T1000 (cell line): ENCODE data around the gene ORMDL2.
"Not testable (repeated sequence)": the region's sequence is repeated elsewhere in the genome, so short reads cannot be mapped to it uniquely, and the experiment has no call there.

ENCODE experiments used
- DNase-seq: peaks from one replicate; lab custom pipeline; 2025; ENCODE audit warnings: mixed read lengths; lab: John Stamatoyannopoulos, UW

The ORMDL2 gene

GRCh38 chr12:55828357-55828756 lies 10.5 kb downstream of the ORMDL2 start:
- DNase-seq = no peak

- DNase-seq = no peak
Observed at GRCh38 chr12:55829967-55830600, 12.2 kb downstream of the ORMDL2 start.

GRCh38 chr12:55830601-55831446 lies 13.0 kb downstream of the ORMDL2 start:
- DNase-seq = peak; percentile 40

GRCh38 chr12:55831447-55831815 lies 13.6 kb downstream of the ORMDL2 start:
- DNase-seq = no peak

GRCh38 chr12:55833056-55833455 lies 15.2 kb downstream of the ORMDL2 start:
- DNase-seq = no peak

- DNase-seq = not testable (repeated sequence)
Observed at GRCh38 chr12:55834400-55834799, 16.6 kb downstream of the ORMDL2 start.

DNA sequence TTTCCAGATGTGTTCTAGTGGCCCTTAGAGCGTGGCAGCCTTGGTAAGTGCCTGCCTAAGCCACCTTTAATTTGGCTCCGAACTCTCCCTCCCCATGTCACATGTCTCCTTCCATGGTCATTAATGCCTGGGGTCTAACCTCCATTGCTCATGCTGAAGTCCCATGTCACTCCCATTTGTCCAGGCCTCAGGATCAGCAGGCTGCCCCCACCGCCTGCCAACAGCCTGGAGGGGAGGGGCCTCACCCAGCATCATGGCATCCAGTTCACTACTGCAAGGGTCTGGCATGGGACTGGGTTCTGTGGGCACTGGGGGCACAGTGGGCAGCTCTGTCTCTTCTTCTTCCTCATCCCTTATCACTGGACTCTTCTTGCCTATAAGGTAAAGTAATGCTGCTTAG lies 20.5 kb downstream of the ORMDL2 start:
- DNase-seq = no peak

DNA sequence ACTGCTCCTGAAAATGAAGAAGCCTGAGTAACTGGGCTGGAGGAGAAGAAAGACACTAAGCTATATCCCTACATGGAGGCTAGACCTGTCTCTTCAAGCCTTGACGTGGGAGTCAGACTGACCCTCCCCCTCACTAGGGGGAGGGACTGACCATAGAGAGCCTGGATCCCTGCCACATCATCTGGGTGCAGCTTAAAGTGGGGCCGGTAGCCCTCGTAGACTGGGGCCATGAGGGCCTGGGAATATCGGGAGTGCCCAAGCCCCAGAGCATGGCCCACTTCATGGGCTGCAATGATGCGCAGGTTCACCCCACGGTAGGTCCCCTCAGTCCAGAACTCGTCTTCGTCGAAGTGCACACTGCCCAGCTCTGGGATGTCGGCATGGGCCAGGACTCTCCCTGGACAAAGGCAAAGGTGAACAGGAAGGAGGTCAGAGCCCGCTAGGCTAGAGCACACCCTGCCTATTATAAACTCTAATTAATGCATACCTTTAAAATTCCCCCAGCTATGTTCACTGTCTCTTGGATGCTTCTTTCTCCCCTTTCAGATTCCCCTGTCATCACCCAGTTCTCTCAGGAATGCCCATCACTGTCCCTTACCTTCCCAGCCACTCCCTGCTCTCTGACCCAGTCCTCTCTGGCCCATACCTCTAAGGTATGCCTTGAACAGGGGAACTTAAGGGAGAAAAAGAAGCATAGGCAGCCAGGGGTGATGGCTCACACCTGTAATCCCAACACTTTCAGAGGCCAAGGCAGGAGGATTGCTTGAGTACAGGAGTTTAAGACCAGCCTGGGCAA lies 21.7 kb downstream of the ORMDL2 start:
- no peak for DNase-seq

GRCh38 chr12:55840581-55841351 lies 22.9 kb downstream of the ORMDL2 start:
- no peak for DNase-seq

DNA sequence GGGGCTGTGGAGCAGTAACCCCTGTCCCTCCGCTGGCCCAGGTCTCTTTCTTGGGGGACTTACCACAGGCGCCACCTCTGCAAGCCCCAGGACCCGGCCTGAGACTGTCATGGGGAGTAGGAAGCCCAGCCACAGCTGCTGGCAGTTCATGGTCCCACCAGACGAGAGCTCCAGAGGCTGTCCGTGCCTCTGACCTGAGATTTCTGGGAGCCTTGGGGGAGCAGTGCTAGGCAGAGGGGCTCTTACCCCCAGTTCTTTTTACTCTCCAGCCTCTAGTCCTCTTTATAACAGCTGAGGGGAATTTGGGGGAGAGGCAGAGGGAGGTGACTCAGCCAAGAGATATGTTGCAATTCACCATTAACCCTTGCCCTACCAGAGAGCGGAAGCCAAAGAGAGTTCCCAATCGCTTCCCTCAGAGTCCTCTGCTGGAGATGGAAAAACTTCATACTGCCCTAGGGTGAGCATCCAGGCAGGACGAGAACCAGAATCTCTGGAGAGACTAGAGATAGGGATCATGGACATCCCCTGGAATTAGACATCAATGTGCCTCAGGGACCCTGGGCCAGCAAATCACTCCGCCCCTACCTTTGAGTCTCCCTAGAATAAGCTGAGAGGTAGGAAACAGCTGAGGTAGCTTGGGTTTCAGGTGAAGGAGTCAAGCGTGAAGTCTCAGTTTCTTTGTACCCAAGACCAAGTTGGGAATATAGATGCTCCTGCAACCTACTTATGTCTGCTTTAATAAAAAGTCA lies 25.0 kb downstream of the ORMDL2 start, which contains the start of gene MMP19:
Gene MMP19, minus strand, starts transcription at position 256 of the 749 bp plus-strand sequence. Its CDS starts 106 bp downstream, at position 150.
- peak; percentile 33 for DNase-seq

DNA sequence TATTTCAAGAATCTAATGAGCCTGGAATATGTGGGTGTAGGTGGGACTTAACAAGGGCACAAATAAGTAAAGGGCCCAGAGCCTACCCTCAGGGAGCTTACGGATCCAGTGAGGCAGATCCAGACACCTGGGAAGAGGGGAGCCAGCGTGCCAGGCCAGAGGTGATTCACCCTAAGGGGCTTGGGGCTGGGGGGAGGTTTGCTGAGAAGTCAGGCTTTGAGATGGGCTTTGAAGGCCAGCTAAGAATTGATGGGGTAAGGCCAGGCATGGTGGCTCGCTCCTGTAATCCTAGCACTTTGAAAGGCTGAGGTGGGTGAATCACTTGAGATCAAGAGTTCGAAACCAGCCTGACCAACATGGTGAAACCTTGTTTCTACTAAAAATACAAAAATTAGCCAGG lies 25.6 kb downstream of the ORMDL2 start:
- DNase-seq = no peak

DNA sequence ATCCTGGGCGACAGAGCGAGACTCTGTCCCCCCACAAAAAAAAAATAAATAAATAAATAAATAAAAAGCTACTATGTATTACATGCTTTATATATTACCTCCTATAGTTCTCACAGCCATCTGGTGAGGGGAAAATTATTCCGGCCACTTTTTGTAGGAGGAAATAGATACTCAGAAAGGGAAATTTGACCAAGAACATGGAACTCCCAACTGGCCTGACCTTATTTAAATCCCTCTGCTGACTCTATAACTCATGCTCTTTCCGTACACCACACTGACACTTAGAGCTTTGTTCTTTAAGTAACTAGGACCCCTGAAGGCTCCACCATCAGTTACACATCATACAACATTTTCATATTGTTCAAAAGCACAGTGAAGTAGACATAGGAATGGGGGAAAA lies 27.1 kb downstream of the ORMDL2 start:
- DNase-seq = no peak

- DNase-seq = no peak
Observed at GRCh38 chr12:55845361-55845760, 27.5 kb downstream of the ORMDL2 start.

GRCh38 chr12:55845785-55846496 lies 28.1 kb downstream of the ORMDL2 start:
- DNase-seq = no peak

GRCh38 chr12:55847033-55847432 lies 29.2 kb downstream of the ORMDL2 start:
- DNase-seq = peak; percentile 38

DNA sequence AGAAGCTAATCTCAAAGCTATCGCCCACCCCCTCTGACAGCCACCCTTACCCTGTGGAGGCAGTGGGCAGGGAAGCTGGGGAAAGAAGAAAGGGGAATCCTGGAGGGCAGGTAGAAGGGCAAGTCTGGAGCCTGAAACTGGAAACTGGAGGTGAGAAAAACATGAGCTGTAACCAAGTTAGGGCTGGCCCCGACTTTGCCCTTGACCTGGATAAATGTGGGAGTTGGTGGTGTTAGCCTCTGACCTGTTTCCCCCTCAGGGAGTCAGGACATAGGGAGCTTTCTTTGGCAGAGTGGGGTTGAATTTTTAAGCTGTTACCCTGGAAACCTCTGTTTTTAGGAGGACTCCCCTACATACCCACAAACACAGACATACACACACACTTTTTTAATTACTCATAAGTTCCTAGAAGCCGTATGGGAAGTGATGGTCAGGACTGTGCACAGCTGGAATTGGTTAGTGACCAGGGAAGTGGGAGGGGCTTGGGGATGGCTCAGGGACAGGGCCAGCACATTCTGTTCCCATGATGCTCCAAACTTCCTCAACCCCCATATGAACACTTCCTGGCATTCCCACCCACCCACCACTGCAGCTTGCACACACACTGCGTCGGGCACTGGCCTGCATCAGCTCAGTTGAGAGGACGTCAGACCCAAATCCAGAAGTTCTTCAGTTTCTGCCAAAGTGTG lies 29.9 kb downstream of the ORMDL2 start:
- peak; percentile 91 for DNase-seq

DNA sequence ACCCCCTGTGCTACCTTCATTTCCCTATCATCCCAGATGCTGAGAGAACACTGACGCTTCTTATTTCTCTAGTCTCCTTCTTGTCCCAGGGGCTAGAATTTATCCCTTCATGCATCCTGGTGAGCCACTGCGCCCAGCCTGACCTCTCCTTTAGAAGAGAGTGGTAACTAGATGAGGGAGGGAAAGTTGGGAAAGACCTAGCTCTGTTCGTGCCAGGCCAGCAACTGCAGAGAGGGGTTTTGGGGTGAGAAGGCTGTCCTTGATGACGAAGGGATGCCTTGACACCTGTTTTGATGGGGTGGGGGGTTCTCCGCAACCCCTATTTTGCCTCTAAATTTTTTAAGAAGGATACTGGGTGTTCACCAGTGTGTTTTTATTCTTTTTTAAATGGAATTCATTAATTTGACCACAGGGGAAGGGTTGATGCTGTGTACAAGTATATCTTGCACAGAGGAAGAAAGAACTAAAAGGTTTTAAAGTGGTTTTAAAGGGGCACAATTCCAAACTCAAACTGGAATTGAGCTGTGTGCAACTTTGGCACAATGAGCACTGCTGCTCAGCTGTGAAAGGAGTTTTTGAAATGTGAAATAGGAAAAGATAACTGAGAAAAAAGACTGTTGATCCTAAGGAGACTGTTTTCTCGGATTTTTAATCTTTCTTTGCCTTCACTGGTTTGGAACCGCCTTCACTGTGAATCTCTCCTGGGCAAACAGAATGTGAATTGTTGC lies 31.9 kb downstream of the ORMDL2 start:
- no peak for DNase-seq

DNA sequence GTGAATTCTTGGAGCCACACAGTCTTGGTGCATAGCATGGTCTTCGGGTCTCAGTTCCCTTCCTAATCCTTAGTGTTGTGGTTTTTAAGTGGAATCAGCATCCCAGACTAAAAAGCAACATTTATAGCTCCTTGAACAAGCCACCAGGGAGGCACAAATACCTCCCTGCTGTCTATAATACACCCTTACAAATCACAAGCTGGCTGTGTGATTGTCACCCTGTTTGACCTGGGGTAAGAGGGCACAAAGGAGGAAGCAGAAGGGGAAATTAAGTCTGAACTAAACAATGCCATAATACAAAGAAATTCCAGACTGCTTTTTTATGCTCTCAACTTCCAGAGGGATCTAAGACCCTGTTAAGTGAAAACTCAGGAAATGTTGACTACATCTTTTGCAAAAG lies 32.6 kb downstream of the ORMDL2 start:
- DNase-seq = no peak

- no peak for DNase-seq
Observed at GRCh38 chr12:55850893-55851292, 33.1 kb downstream of the ORMDL2 start.
